KMS-11 (cell line): ENCODE results near the gene DTD1.

Experiments
- H2AFZ ChIP-seq: fragments of 200-600 bp; sonication (generic); 2 replicates; pipeline ENCODE4 v1.6.1; 2016; ENCODE audit warnings: antibody characterized with exemption, mixed run types, low read depth
- H3K27ac ChIP-seq: fragments of 200-600 bp; sonication (generic); 2 replicates; pipeline ENCODE4 v1.6.1; 2016; ENCODE audit warnings: mild to moderate bottlenecking, mixed run types
- H3K27me3 ChIP-seq: fragments of 200-600 bp; sonication (generic); 2 replicates; pipeline ENCODE4 v1.6.1; 2017; ENCODE audit warnings: mild to moderate bottlenecking, low read depth, mixed run types, moderate library complexity; ENCODE audit not compliant: insufficient read depth
- H3K36me3 ChIP-seq: fragments of 200-600 bp; sonication (generic); 2 replicates; pipeline ENCODE4 v1.6.1; 2017; ENCODE audit warnings: mild to moderate bottlenecking, mixed run types; ENCODE audit not compliant: insufficient read depth
- H3K4me1 ChIP-seq: fragments of 200-600 bp; sonication (generic); 2 replicates; pipeline ENCODE4 v1.6.1; 2016; ENCODE audit warnings: mild to moderate bottlenecking, low read depth, mixed run types; ENCODE audit not compliant: poor library complexity, severe bottlenecking
- H3K4me2 ChIP-seq: fragments of 200-600 bp; sonication (generic); 2 replicates; pipeline ENCODE4 v1.7.0; 2016; ENCODE audit warnings: mild to moderate bottlenecking, mixed run types
- H3K4me3 ChIP-seq: fragments of 200-600 bp; sonication (generic); IDR thresholded peaks from 2 replicates; pipeline ENCODE4 v1.6.1; 2017; ENCODE audit warnings: low read depth, low read length, mixed read lengths; ENCODE audit not compliant: insufficient read depth
- H3K79me2 ChIP-seq: fragments of 200-600 bp; sonication (generic); 2 replicates; pipeline ENCODE4 v1.6.1; 2016; ENCODE audit warnings: low read depth, mixed run types; ENCODE audit not compliant: insufficient read depth
- H3K9ac ChIP-seq: fragments of 200-600 bp; sonication (generic); 2 replicates; pipeline ENCODE4 v1.6.1; 2016; ENCODE audit warnings: mild to moderate bottlenecking, mixed run types
- H4K20me1 ChIP-seq: fragments of 200-600 bp; sonication (generic); 2 replicates; pipeline ENCODE4 v1.6.1; 2016; ENCODE audit warnings: mild to moderate bottlenecking, mixed run types; ENCODE audit not compliant: insufficient read depth
- TF ChIP-seq, protein P1 (sequence below): fragments of 200-600 bp; sonication (generic); conservative IDR thresholded peaks from 2 replicates; pipeline ENCODE4 v1.6.1; 2017; ENCODE audit warnings: low read depth, mild to moderate bottlenecking, antibody characterized with exemption, low read length, moderate library complexity, mixed read lengths

The DTD1 gene

DNA sequence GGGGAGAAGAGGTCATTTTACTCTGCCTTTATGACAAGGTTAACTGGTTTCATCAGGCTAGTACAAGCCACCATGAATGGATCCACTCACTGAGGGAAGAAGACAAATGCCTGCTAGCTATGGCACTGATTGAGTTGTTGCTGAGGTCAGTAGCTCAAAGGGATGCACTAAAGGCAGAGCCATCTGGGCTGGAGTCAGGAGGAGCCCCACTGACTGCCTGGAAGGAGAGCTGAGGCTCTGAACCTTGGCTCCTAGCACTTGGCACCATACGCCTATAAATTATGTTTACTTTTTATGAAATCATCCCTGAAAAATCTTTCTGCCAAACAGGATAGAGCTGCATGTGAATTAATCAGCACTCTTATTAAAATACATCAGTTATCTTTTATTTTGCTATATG is 104.6 kb downstream of the DTD1 start:
- H3K79me2 ChIP-seq, result no peaks in the 10 kb centered on the region
- TF ChIP-seq, protein P1, sequence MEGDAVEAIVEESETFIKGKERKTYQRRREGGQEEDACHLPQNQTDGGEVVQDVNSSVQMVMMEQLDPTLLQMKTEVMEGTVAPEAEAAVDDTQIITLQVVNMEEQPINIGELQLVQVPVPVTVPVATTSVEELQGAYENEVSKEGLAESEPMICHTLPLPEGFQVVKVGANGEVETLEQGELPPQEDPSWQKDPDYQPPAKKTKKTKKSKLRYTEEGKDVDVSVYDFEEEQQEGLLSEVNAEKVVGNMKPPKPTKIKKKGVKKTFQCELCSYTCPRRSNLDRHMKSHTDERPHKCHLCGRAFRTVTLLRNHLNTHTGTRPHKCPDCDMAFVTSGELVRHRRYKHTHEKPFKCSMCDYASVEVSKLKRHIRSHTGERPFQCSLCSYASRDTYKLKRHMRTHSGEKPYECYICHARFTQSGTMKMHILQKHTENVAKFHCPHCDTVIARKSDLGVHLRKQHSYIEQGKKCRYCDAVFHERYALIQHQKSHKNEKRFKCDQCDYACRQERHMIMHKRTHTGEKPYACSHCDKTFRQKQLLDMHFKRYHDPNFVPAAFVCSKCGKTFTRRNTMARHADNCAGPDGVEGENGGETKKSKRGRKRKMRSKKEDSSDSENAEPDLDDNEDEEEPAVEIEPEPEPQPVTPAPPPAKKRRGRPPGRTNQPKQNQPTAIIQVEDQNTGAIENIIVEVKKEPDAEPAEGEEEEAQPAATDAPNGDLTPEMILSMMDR, result no peak
- H3K27me3 ChIP-seq, result no peaks in the 10 kb centered on the region
- H3K9ac ChIP-seq, result no peak overlapping the region
- no peak overlapping the region for H3K4me2 ChIP-seq
- H4K20me1 ChIP-seq, result no peaks in the 10 kb centered on the region
- no peaks in the 10 kb centered on the region for H3K36me3 ChIP-seq
- H3K4me3 ChIP-seq, result no peak overlapping the region
- no peak overlapping the region for H3K27ac ChIP-seq
- no peaks in the 10 kb centered on the region for H3K4me1 ChIP-seq
- H2AFZ ChIP-seq, result no peak overlapping the region

DNA sequence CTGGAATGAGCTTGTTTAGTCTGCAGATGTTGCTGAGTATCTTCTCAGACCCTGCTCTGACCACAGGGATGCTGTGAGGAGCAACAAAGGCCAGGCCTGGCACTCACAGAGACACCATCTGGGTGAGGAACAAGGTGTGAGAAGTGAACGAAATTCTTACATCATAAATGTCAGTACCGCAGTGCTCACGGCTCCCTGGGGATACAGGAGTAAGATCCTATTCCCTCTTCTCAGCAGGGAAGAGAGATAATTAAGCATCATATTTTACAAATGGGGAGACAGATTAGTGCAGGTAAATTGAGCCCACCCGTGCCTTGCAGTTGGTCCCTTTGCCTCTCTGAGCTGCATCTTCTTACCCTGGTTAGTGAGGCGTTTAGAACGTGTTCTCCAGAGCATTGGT is 106.2 kb downstream of the DTD1 start:
- Histone ChIP-seq H3K27me3 (no peaks in the 10 kb centered on the region), H3K36me3 (no peaks in the 10 kb centered on the region), H2AFZ (no peak overlapping the region), H3K79me2 (no peaks in the 10 kb centered on the region), H3K4me3 (no peak overlapping the region), H3K4me2 (no peak overlapping the region), H3K27ac (no peak overlapping the region), H3K9ac (no peak overlapping the region), H3K4me1 (no peaks in the 10 kb centered on the region), H4K20me1 (no peaks in the 10 kb centered on the region)
- TF ChIP-seq, protein P1, result no peak

DNA sequence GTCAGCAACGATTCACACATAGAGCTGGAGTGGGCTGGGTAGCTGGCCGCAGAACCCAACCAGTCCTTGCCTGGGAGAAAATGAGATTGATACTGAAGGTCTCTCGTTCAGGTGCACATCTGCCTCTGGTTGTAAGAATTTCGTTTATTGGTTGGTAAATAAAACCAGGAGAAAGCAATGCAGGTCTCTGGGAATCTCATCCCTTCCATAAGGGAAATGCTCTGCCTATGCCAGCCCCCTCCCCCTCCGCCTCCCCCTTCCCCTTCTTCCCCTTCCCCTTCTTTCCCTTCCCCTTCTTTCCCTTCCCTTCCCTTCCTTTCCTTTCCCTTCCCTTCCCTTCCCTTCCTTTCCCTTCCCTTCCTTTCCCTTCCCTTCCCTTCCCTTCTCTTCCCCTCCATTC is 107.3 kb downstream of the DTD1 start:
- TF ChIP-seq, protein P1, result no peak
- Histone ChIP-seq H3K4me2 (no peak overlapping the region), H3K36me3 (no peaks in the 10 kb centered on the region), H3K4me3 (no peak overlapping the region), H3K27ac (no peak overlapping the region), H2AFZ (no peak overlapping the region), H3K9ac (no peak overlapping the region), H4K20me1 (no peaks in the 10 kb centered on the region), H3K79me2 (no peaks in the 10 kb centered on the region), H3K4me1 (no peaks in the 10 kb centered on the region), H3K27me3 (no peaks in the 10 kb centered on the region)

DNA sequence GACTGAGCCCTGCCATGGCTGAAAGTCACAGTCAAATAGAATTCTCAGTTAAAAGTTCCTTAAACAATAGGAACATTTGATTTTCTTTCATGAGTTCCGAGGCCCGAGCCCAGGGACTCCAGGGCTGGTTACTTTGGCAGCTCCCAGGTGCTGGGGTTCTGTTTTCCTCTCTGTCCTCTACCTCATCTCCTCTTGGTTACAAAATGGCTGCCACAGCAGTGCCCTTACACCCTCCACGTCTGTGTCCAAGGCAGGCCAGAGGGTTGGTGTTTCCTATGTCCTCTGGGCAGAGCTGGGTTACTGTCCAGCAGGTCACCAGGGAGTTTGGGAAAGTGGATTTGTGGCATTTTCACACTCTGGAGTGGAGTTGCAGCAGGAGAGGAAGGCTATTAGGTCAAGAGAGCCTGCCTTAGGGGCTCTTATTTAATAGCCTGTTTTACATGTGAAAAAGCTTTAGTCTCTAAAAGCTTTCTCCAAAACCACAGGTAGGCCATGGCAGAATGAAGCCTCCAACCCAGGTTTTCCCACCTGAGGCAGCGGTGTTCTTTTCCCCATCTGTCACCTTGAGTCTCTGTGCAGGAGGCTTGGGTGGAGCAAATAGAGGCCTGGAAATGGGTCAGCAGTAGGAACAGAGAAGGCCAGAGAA is 111.0 kb downstream of the DTD1 start:
- no peaks in the 10 kb centered on the region for H4K20me1 ChIP-seq
- no peak overlapping the region for H3K4me2 ChIP-seq
- no peak overlapping the region for H3K9ac ChIP-seq
- H3K4me3 ChIP-seq, result no peak overlapping the region
- H3K27me3 ChIP-seq, result no peaks in the 10 kb centered on the region
- H3K27ac ChIP-seq, result no peak overlapping the region
- no peaks in the 10 kb centered on the region for H3K79me2 ChIP-seq
- H3K36me3 ChIP-seq, result no peaks in the 10 kb centered on the region
- no peaks in the 10 kb centered on the region for H3K4me1 ChIP-seq
- TF ChIP-seq, protein P1, result no peak
- H2AFZ ChIP-seq, result no peak overlapping the region
